RWPE2 (cell line): ENCODE results near the gene ETV4.

ENCODE experiments used
- ATAC-seq: fragments of 200-7000 bp; cut with Tn5 transposase; 3 replicates; pipeline ENCODE4 v1.9.1; 2021; ENCODE audit warnings: low read depth
- DNase-seq: peaks from one replicate; pipeline ENCODE4 v3.0.0-alpha.2; 2020; ENCODE audit warnings: low spot score
- H3K27ac ChIP-seq: fragments of 450-650 bp; 2 replicates; pipeline ENCODE4 v1.5.1; 2017; ENCODE audit warnings: mild to moderate bottlenecking; ENCODE audit not compliant: poor library complexity, severe bottlenecking
- H3K27me3 ChIP-seq: fragments of 250-450 bp; sonication (Bioruptor Pico); 2 replicates; pipeline ENCODE4 v1.5.1; 2021; ENCODE audit warnings: mild to moderate bottlenecking, moderate library complexity; ENCODE audit not compliant: insufficient read depth, poor library complexity, severe bottlenecking
- H3K36me3 ChIP-seq: fragments of 250-450 bp; sonication (Bioruptor Pico); 2 replicates; pipeline ENCODE4 v1.5.1; 2020; ENCODE audit warnings: low read depth, mild to moderate bottlenecking, moderate library complexity
- H3K4me1 ChIP-seq: fragments of 250-450 bp; sonication (Bioruptor Pico); 2 replicates; pipeline ENCODE4 v1.5.1; 2021; ENCODE audit warnings: mild to moderate bottlenecking, moderate library complexity; ENCODE audit not compliant: insufficient read depth, poor library complexity, severe bottlenecking
- H3K4me3 ChIP-seq: fragments of 250-450 bp; sonication (Bioruptor Pico); 2 replicates; pipeline ENCODE4 v1.5.1; 2021; ENCODE audit warnings: mild to moderate bottlenecking, moderate library complexity; ENCODE audit not compliant: severe bottlenecking
- H3K9me3 ChIP-seq: fragments of 250-450 bp; sonication (Bioruptor Pico); 2 replicates; pipeline ENCODE4 v1.5.1; 2021; ENCODE audit warnings: mild to moderate bottlenecking, moderate library complexity; ENCODE audit not compliant: severe bottlenecking
- CTCF ChIP-seq: fragments of 450-650 bp; IDR thresholded peaks from one replicate; pipeline ENCODE4 v1.5.1; 2017; ENCODE audit warnings: mild to moderate bottlenecking, moderate library complexity; ENCODE audit not compliant: poor library complexity, severe bottlenecking

ETV4 gene

DNA sequence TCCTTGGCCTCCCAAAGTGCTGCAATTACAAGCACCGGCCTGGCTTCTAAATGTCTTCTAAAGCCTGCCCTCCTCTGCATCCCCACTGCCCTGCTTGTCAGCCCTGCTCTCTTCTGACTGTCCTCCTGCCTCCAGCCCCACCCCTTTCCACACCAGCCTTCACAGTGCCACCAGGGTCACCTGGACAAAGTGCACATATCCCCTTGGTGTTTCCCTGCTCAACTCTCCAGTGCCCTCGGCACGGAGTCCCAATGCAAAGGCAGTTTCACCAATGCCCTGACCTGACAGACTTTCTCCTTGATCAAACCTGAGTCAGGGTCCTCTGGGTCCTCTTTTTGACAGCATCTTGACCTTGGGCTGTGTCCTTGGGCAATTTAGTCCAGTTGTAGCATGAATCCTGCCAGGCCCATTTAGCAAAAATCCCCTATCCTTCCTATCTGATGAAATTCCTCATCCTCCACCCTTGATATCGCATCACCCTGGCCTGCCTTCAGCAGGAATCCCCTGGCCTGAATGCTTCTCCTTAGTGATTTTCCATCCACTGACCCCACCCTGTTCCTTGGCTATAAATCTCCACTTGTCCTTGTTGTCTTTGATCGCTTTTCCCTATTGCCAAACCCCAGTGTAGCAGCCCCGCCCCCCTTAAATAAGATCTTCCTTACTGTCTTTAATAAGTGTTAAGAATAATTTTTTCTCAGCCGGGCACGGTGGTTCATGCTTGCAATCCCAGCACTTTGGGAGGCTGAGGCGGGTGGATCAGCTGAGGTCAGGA, 42.7 kb upstream of the ETV4 start:
- ATAC-seq (no peak), DNase-seq (no peak)
- TF ChIP-seq CTCF, result no peak
- H3K36me3 ChIP-seq, result no peaks in the 10 kb centered on the region
- H3K27me3 ChIP-seq, result no peaks in the 10 kb centered on the region
- H3K27ac ChIP-seq, result no peak overlapping the region
- H3K4me1 ChIP-seq, result peaks cover 15% of the 10 kb centered on the region
- no peaks in the 10 kb centered on the region for H3K9me3 ChIP-seq
- no peak overlapping the region for H3K4me3 ChIP-seq

GRCh38 chr17:43588121-43588520, 42.0 kb upstream of the ETV4 start:
- Histone ChIP-seq H3K4me1 (peaks cover 15% of the 10 kb centered on the region), H3K27ac (no peak overlapping the region), H3K27me3 (no peaks in the 10 kb centered on the region), H3K36me3 (no peaks in the 10 kb centered on the region), H3K4me3 (no peak overlapping the region), H3K9me3 (no peaks in the 10 kb centered on the region)
- TF ChIP-seq CTCF, result no peak
- no peak for ATAC-seq
- DNase-seq, result no peak

GRCh38 chr17:43587647-43588046, 41.5 kb upstream of the ETV4 start:
- Histone ChIP-seq H3K36me3 (no peaks in the 10 kb centered on the region), H3K4me3 (no peak overlapping the region), H3K27ac (no peak overlapping the region), H3K4me1 (peaks cover 15% of the 10 kb centered on the region), H3K9me3 (no peaks in the 10 kb centered on the region), H3K27me3 (no peaks in the 10 kb centered on the region)
- TF ChIP-seq CTCF, result no peak
- DNase-seq (no peak), ATAC-seq (no peak)

GRCh38 chr17:43584666-43585102, 38.5 kb upstream of the ETV4 start:
- ATAC-seq (no peak), DNase-seq (no peak)
- H3K4me3 ChIP-seq, result no peak overlapping the region
- TF ChIP-seq CTCF, result no peak
- H3K27me3 ChIP-seq, result no peaks in the 10 kb centered on the region
- H3K9me3 ChIP-seq, result no peaks in the 10 kb centered on the region
- peaks cover 5% of the 10 kb centered on the region for H3K4me1 ChIP-seq
- H3K27ac ChIP-seq, result no peak overlapping the region
- no peaks in the 10 kb centered on the region for H3K36me3 ChIP-seq

GRCh38 chr17:43583332-43583731, 37.2 kb upstream of the ETV4 start:
- Histone ChIP-seq H3K27me3 (no peaks in the 10 kb centered on the region), H3K36me3 (no peaks in the 10 kb centered on the region), H3K4me3 (no peak overlapping the region), H3K4me1 (peaks cover 17% of the 10 kb centered on the region), H3K27ac (no peak overlapping the region), H3K9me3 (no peaks in the 10 kb centered on the region)
- TF ChIP-seq CTCF, result no peak
- DNase-seq, result no peak
- ATAC-seq, result no peak
